OCI-LY7 (cell line): ENCODE results near the gene CNTRL. TPM values are rescaled to one million over a fixed set of nuclear protein-coding genes. Genes with fewer than 3 reads are reported as not detected.

Experiments used
- BruUV-seq: library from RNA; stranded (reverse); fragments of 400-500 nt; replicated peaks from 2 replicates; lab custom pipeline; 2021; lab: Mats Ljungman, UMichigan
- CTCF ChIA-PET: fragments of 300-600 bp; sonication (Branson Sonifier 250); formaldehyde crosslinking; loops from one replicate; lab custom pipeline; 2022; ENCODE audit warnings: antibody characterized with exemption; ENCODE audit not compliant: unreplicated experiment; lab: Charles Lee
- POLR2A ChIA-PET: fragments of 300-600 bp; sonication (Branson Sonifier 250); formaldehyde crosslinking; loops from one replicate; lab custom pipeline; 2022; ENCODE audit warnings: antibody characterized with exemption; lab: Charles Lee
- DNase-seq: peaks from one replicate; pipeline ENCODE4 v3.0.0-alpha.2; 2015; ENCODE audit warnings: low spot score
- H2AFZ ChIP-seq: fragments of 200-600 bp; sonication (generic), shearing (Covaris generic); 2 replicates; pipeline ENCODE4 v1.6.1; 2014; ENCODE audit warnings: mild to moderate bottlenecking, antibody characterized with exemption, low read length, moderate library complexity
- H3K27ac ChIP-seq: fragments of 200-600 bp; sonication (generic); 2 replicates; pipeline ENCODE4 v1.5.1; 2014; ENCODE audit warnings: mixed run types, low read depth, mild to moderate bottlenecking, moderate library complexity, low read length, inconsistent platforms; ENCODE audit not compliant: poor library complexity, severe bottlenecking
- H3K36me3 ChIP-seq: fragments of 200-600 bp; sonication (generic); 2 replicates; pipeline ENCODE4 v1.6.1; 2014; ENCODE audit warnings: mild to moderate bottlenecking, antibody characterized with exemption, low read length, moderate library complexity, mixed read lengths; ENCODE audit not compliant: insufficient read depth
- H3K4me1 ChIP-seq: fragments of 200-600 bp; sonication (generic); 2 replicates; pipeline ENCODE4 v1.5.1; 2014; ENCODE audit warnings: mild to moderate bottlenecking, low read length; ENCODE audit not compliant: insufficient read depth, poor library complexity, severe bottlenecking
- H3K4me2 ChIP-seq: fragments of 200-600 bp; sonication (generic); 2 replicates; pipeline ENCODE4 v1.6.1; 2014; ENCODE audit warnings: mild to moderate bottlenecking, low read length
- H3K4me3 ChIP-seq: fragments of 200-600 bp; sonication (generic); 2 replicates; pipeline ENCODE4 v1.5.1; 2014; ENCODE audit warnings: mild to moderate bottlenecking, low read depth, low read length; ENCODE audit not compliant: poor library complexity, severe bottlenecking
- H3K79me2 ChIP-seq: fragments of 200-600 bp; sonication (generic); 2 replicates; pipeline ENCODE4 v1.6.1; 2016; ENCODE audit warnings: low read depth, mild to moderate bottlenecking, low read length, moderate library complexity, mixed read lengths; ENCODE audit not compliant: insufficient read depth
- H3K9me2 ChIP-seq: fragments of 200-600 bp; sonication (generic); 2 replicates; pipeline ENCODE4 v1.6.1; 2016; ENCODE audit warnings: mild to moderate bottlenecking, low read length, mixed read lengths; ENCODE audit not compliant: insufficient read depth
- H3K9me3 ChIP-seq: fragments of 200-600 bp; sonication (generic); 2 replicates; pipeline ENCODE4 v1.6.1; 2014; ENCODE audit warnings: mild to moderate bottlenecking, mixed run types, low read length, mixed read lengths
- H4K20me1 ChIP-seq: fragments of 200-600 bp; sonication (generic); 2 replicates; pipeline ENCODE4 v1.6.1; 2014; ENCODE audit warnings: mild to moderate bottlenecking, antibody characterized with exemption, low read length, moderate library complexity, mixed read lengths; ENCODE audit not compliant: insufficient read depth
- CTCF ChIP-seq: fragments of 200-600 bp; sonication (generic); conservative IDR thresholded peaks from 2 replicates; pipeline ENCODE4 v1.5.1; 2014; ENCODE audit warnings: mild to moderate bottlenecking, antibody characterized with exemption, low read length, moderate library complexity, mixed read lengths
- EZH2phosphoT487 ChIP-seq: fragments of 200-600 bp; sonication (generic); IDR thresholded peaks from 2 replicates; pipeline ENCODE4 v1.6.1; 2018; ENCODE audit warnings: low read depth, borderline replicate concordance, mild to moderate bottlenecking, mixed run types, antibody characterized with exemption, low read length, moderate library complexity, mixed read lengths
- intact Hi-C: fragments of 100-400 bp; cut with micrococcal nuclease; formaldehyde crosslinking; loops from one replicate; pipeline ENCODE4 v1.10.0; 2022; ENCODE audit not compliant: unreplicated experiment
- total RNA-seq, 2 experiments: library from RNA; depleted of rRNA in 1 of 2; stranded (reverse); fragments of >200 nt in 1 of 2; shearing (Covaris generic) in 1 of 2; gene quantifications; 2 replicates each; pipeline ENCODE4 v1.2.3, GENCODE V29; 2014 to 2022

The CNTRL gene
- total RNA-seq, 2 experiments from 2014 or later, result 81.4 to 113 TPM

GRCh38 chr9:121216271-121216805 is 141.6 kb downstream of the CNTRL start:
- Histone ChIP-seq H3K27ac (no peak overlapping the region), H3K9me2 (no peaks in the 10 kb centered on the region), H3K79me2 (no peaks in the 10 kb centered on the region), H3K9me3 (no peaks in the 10 kb centered on the region), H3K4me3 (no peak overlapping the region), H4K20me1 (no peaks in the 10 kb centered on the region), H2AFZ (no peak overlapping the region), H3K36me3 (0 out of 2 replicates have a peak, but pooled peaks cover 5% of the 10 kb centered on the region), H3K4me2 (no peak overlapping the region), H3K4me1 (peaks cover 14% of the 10 kb centered on the region)
- no peak for DNase-seq
- CTCF ChIA-PET, result no interaction called here
- TF ChIP-seq CTCF (no peak), EZH2phosphoT487 (no peak)
- no TSS peak for BruUV-seq
- intact Hi-C loops, result no loop called here
- POLR2A ChIA-PET, result interaction anchor here (0.6 to 1.4 kb wide), 3 partner anchors 11 to 150 kb away, joined by 3 to 6 read pairs (median 3); no protein-coding TSS in a partner anchor

GRCh38 chr9:121217609-121218292 is 143.0 kb downstream of the CNTRL start:
- Histone ChIP-seq H2AFZ (no peak overlapping the region), H4K20me1 (no peaks in the 10 kb centered on the region), H3K4me2 (no peak overlapping the region), H3K27ac (no peak overlapping the region), H3K4me3 (no peak overlapping the region), H3K9me2 (no peaks in the 10 kb centered on the region), H3K9me3 (no peaks in the 10 kb centered on the region), H3K36me3 (0 out of 2 replicates have a peak, but pooled peaks cover 5% of the 10 kb centered on the region), H3K4me1 (peaks cover 10% of the 10 kb centered on the region), H3K79me2 (no peaks in the 10 kb centered on the region)
- ChIA-PET POLR2A (no interaction called here), CTCF (no interaction called here)
- no peak for DNase-seq
- TF ChIP-seq CTCF (no peak), EZH2phosphoT487 (no peak)
- intact Hi-C loops, result no loop called here
- no TSS peak for BruUV-seq
